GM18505 (cell line): ENCODE data around the gene KRT6B.
"Not testable (repeated sequence)": the region's sequence is repeated elsewhere in the genome, so short reads cannot be mapped to it uniquely, and the experiment has no call there.

Experiments
- ATAC-seq: cut with Tn5 transposase; IDR thresholded peaks from one replicate; pipeline ENCODE4 v1.9.1; 2021; ENCODE audit not compliant: unreplicated experiment
- POLR2A ChIP-seq: IDR thresholded peaks from 4 replicates; pipeline ENCODE4 v1.6.1; 2011; ENCODE audit warnings: borderline replicate concordance; ENCODE audit not compliant: insufficient read depth, insufficient read length; ENCODE audit errors: extremely low read depth

KRT6B gene

DNA sequence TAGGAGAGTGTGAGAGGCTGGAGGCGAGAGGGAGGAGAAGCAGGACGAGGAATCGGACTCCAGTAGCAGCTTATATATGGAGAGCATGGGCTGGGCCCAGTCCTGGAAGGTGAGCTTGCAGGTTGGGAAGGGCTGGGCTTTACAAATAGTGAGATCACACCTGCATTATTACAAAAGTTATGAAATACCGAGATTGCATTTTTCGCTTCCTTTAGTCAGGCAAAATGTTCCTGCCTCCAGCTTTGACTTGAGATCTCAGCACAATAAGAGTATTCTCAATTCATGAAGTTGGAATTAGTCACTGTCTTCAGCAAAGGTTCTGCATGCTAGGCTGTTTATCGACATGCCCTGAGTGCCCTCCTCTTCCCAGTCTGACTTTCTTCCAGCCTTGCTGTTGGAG, at the start of gene KRT6B:
Gene KRT6B, minus strand, starts transcription at position 46 of the 400 bp plus-strand sequence. CDS start 68 bp downstream, outside the sequence.
- no peak for ATAC-seq
- no peak for TF ChIP-seq POLR2A

GRCh38 chr12:52501490-52501889, 49.5 kb upstream of the KRT6B start:
- no peak for TF ChIP-seq POLR2A
- no peak for ATAC-seq

GRCh38 chr12:52500574-52500973, 48.6 kb upstream of the KRT6B start:
- ATAC-seq, result not testable (repeated sequence)

GRCh38 chr12:52499806-52500560, 48.0 kb upstream of the KRT6B start:
- ATAC-seq, result no peak
- no peak for TF ChIP-seq POLR2A

GRCh38 chr12:52498946-52499345, 47.0 kb upstream of the KRT6B start:
- TF ChIP-seq POLR2A, result no peak
- ATAC-seq, result no peak

- ATAC-seq, result no peak
- TF ChIP-seq POLR2A, result no peak
These were observed 46.0 kb upstream of the KRT6B start for GRCh38 chr12:52497975-52498374.

GRCh38 chr12:52496590-52497071, 44.7 kb upstream of the KRT6B start:
- no peak for ATAC-seq

DNA sequence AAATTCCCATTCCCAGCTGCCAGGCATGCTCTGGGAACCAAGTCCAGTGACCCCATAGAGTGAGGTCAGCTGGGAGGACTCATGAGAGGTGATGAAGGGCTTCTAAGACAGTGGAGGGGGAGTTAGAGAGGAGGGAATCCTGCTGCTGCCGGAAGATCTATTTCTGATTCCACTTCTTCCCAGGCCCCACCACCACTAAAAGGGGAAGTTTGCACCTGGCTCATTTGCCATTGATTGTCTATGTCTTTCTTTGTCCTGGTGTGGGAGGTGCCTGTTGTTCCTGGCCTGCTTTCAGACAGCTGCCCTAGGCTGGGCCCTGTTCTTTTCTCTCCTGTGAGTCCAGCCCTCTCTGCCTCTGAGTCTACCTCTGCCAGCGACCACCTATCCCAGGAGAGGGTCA, 44.1 kb upstream of the KRT6B start:
- no peak for TF ChIP-seq POLR2A
- ATAC-seq, result no peak

More at GRCh38 chr12:52496590-52497071, 44.7 kb upstream of the KRT6B start:
- no peak for TF ChIP-seq POLR2A

DNA sequence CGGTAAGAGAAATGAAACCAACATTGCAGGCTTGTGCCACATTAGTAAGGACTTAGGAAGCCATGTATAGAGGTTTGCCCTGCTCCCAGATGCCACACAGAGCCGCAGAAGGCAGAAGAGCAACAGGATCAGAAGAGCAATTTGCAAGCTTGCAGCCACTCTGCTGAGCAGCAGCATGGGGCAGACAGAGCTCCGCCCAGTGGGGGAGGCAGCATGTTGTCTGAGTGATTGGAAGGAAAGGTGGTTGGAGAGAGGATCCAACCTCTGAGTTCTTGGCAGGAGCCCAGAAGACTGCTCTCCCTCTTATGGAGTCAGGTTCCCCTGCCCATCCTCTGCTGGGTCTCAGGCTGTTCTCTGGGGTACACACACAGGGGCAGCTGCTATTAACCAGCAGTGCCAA, 43.4 kb upstream of the KRT6B start:
- no peak for ATAC-seq
- TF ChIP-seq POLR2A, result no peak

- ATAC-seq, result no peak
- TF ChIP-seq POLR2A, result no peak
These were observed 42.6 kb upstream of the KRT6B start for GRCh38 chr12:52494518-52494917.

GRCh38 chr12:52494100-52494499, 42.2 kb upstream of the KRT6B start:
- no peak for TF ChIP-seq POLR2A
- ATAC-seq, result no peak

- no peak for ATAC-seq
- no peak for TF ChIP-seq POLR2A
These were observed 41.2 kb upstream of the KRT6B start, which contains the start of gene KRT6A for GRCh38 chr12:52493172-52493571. Gene KRT6A (minus strand): TSS chr12:52493257. CDS start chr12:52493188, 69 bp downstream.

GRCh38 chr12:52492405-52492804, 40.5 kb upstream of the KRT6B start:
- not testable (repeated sequence) for ATAC-seq

DNA sequence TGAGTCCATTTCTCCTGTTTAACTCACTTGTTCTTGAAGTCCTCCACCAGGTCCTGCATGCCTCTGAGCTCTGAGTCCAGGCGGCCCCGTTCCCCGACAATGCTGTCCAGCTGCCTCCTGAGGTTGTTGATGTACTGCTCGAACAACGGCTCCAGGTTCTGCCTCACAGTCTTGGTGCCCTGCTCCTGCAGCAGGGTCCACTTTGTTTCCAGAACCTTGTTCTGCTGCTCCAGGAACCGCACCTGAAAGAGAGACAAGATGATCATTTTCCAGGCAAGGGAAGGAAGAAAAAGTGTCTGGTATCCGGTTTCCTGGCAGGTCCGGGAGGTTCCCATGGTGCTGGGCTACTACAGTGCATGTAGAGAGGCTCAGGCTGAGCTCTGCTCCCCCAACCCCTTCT, 39.5 kb upstream of the KRT6B start:
- ATAC-seq, result not testable (repeated sequence)

- no peak for ATAC-seq
- no peak for TF ChIP-seq POLR2A
These were observed 36.8 kb upstream of the KRT6B start for GRCh38 chr12:52488736-52489135.

DNA sequence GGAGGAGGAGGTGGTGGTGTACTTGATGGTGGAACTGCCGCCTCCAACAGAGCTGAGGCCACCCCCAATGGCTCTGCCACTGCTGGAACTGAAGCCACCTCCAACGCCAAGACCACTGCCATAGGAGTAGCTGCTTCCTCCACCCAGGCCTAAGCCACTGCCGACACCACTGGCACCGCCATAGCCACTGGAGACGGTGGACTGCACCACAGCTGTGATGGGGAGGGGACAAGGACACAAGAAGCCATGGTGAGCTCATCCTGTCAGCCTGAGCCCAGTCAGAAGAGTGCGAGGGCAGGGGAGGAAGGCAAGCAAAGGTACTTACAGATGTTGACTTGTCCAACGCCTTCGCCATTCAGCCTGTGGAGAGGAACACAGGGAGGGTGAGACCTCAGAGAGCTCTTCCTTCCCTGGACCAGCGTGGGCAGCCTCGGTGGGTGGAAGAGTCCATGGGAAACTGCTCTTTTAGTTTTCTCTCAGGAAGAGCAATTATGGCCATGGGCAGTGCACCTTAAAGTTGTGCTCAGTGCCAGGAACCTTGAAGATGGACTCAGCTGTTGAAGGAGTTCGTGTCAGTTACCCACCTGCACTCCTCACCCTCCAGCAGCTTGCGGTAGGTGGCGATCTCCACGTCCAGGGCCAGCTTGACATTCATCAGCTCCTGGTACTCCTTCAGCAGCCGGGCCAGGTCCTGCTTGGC, 35.9 kb upstream of the KRT6B start:
- not testable (repeated sequence) for ATAC-seq
